Upper lobe of left lung (tissue), 4 donors: ENCODE data around the gene SMC1B.

Source experiments
- CTCF ChIP-seq, 6 experiments: fragments of 450-650 bp in 4 of 6; fragments of 200-600 bp in 2 of 6; sonication (generic) in 2 of 6; IDR thresholded peaks; one replicate each; pipeline ENCODE4 v1.5.1; 2016 to 2019; ENCODE audit warnings: antibody characterized with exemption in 6 of 6
- EP300 ChIP-seq, 4 donors: sonication (generic); formaldehyde crosslinking; IDR thresholded peaks; one replicate each; pipeline ENCODE4 v1.5.1; 2017; ENCODE audit warnings: antibody characterized with exemption in 4 of 4, control low read depth in 2 of 4
- POLR2AphosphoS5 ChIP-seq, 2 donors: sonication (generic); formaldehyde crosslinking; IDR thresholded peaks; one replicate each; pipeline ENCODE4 v1.5.1; 2017; ENCODE audit warnings: antibody characterized with exemption in 2 of 2

- TF ChIP-seq POLR2AphosphoS5 (IDR thresholded peaks at IDR 0.05) (no peak), CTCF (IDR thresholded peaks at IDR 0.05) (no peak), EP300 (IDR thresholded peaks at IDR 0.05) (no peak)
Measured at GRCh38 chr22:45444168-45444567, 30.8 kb upstream of the SMC1B start.
